Stimulated activated CD4-positive, alpha-beta T cell treated with anti-CD3 and anti-CD28 coated beads, TNF-alpha, amount 100 ng/mL, for 4 hours (primary cell): ENCODE measurements around the gene SASH1.

ENCODE experiments used
- DNase-seq, 3 experiments: peaks; one replicate each; pipeline ENCODE4 v3.0.0-alpha.2; 2020; ENCODE audit warnings: low read depth in 3 of 3

SASH1 gene

DNA sequence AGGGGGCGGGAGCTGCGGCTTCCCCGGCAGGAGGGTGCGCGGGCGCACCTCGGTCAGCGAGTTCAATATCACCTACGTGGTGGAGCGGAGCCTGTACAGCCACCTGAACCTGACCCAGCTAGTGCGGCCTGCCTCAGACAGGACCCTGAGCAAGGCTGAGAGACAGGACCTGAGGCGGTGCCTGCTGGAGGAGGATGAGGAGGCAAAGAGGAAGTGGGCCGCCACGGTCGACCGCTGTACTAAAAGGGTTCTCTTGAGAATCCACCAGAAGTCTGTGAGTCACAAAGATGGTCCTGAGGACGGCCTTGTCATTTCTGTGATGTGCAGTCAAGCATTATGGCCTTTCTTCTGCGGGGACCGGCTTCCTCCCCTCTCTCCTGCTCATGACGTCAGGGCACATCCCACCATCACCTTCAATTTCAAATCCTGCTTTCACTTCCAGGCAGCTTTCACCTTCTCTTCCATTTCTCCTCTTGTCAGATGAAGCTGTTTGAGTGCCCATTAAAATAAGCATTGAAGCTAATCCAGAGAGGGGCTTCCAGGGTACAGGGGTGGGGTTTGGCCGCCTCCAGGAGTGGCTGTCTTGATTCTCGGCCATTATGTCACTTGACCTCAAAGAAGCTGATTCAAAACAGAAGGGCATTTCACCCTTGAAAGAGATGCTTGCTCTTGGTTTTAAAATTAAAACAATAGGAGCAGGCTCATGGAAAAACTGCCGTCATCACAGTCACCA is 177.6 kb downstream of the SASH1 start:
- no peak for DNase-seq

DNA sequence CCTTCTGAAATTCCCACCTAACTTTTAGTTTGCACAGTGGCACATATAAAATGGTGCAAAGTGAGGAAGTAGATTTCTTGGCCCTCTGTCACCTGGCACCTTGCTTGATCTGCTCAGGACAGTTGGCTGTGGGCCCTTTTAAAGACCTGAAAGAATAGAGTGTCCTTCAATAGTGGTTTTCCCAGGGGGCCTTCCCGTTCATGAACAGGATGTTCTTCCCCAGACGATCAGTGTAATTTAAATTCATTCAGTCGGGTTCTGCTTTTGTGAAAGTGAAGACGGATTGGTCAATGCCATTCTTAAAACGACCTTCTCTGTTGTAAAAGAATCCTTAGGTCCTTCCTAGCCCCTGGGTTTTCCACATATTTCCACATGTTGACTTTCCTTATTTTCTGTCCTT is 178.5 kb downstream of the SASH1 start:
- no peak for DNase-seq

DNA sequence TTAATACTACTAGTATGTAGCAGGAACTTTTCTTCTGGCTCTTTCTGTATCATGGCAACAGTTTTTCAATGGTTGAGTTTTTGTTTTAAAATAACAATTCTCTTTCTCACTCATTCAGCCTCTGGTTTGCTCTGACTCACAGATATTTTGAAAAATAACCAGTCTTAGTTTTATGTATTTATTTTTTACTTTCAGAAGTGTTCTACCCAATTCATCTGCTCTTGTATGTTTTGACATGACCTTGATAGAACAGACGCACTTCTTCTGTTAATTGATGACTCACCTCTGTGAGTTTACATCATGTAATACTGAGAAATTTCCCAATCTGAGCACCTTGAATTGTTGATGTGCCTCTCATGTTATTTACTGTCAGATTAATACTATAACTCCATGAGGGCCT is 178.9 kb downstream of the SASH1 start:
- no peak for DNase-seq

DNA sequence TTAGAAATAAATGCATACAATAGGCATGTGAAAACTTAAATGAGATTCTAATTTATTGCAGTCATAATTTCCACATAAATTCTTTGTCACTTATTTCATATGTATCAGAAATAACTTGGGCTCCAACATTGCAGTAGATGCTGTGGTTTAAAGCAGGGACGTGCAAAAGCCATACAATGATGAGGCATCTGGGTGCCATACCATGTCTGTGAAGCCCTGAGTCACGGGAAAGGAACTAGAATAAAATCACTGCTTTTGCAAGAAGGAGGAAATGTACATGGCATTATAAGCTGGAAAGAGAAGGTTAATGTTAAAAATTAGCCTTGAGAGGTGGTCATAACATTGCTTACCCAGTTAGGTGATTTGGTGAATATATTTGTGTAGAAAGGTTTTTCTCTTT is 180.4 kb downstream of the SASH1 start:
- no peak for DNase-seq

DNA sequence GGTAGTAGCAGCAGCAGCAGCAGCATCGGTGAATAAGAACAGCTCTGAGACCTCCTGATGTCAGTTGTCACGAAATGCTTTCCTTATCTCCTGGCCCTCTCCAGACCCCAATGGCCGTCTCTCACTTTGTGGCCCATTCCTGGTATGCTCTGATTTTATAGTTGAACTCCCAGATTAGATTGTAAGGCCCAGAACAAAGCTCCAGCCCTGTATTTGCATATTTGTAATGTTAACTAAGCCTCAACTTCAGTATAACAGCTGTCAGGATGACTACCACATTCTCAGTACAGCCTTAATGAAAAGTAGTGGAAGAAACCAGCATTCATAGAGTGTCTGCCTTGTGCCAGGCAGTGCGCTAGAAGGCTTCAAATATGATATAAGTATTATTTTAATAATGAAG is 180.9 kb downstream of the SASH1 start:
- DNase-seq: no peak

DNA sequence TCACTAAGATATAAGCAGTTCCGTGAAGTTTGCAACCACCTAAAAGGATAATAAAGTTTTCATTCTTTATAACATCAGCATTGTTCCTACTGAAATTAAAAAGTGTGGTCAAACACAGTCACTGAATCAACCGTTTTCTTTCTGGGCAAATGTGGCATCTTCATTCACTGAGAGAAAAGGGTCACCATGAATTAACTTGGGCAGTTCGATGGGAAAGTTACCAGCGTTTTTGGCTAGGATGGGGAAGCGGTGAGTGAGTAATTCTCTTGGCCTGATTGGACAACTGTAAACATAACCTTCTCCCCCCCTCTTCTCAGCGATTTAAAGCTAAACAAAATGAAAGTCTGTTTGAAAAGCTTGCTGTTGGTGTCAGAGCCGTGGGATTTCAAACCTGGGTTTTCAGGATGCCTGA is 181.8 kb downstream of the SASH1 start:
- DNase-seq: no peak

DNA sequence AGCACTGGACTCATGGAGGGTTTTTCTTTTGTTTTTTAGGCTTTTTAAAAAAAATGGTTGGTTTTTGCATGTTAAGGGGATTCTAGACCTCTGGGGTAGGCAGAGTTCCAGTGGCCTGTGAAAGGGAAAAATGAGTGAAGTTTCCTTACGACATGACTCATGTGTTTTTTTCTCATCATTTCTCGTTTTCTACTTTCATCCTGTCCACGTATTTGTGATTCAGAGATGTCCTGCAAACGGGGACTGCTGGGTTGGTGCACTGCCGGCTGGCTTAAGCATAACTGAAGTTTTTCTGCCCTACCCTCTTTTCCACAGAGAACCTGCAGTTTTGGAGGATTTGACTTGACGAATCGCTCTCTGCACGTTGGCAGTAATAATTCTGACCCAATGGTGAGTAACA is 182.3 kb downstream of the SASH1 start:
- no peak for DNase-seq

DNA sequence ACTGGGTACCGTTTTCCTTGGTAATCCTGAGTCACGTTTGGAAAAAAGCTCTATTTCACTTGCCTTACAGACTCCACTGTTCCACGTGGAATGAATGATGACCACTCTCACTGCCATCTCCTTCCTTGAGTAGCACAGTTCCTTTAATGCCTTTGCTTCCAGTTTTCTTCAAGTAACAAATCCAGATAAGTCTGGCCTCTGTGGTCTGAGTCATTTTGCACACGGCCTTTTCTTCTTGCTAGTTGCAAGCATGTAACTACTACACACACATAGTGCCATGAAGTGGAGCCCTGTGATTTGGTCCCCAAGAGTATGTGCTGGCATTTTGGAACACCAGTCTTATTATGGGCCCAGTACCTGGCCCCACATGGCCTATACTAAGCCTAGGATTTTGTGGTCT is 182.8 kb downstream of the SASH1 start:
- DNase-seq: no peak

DNA sequence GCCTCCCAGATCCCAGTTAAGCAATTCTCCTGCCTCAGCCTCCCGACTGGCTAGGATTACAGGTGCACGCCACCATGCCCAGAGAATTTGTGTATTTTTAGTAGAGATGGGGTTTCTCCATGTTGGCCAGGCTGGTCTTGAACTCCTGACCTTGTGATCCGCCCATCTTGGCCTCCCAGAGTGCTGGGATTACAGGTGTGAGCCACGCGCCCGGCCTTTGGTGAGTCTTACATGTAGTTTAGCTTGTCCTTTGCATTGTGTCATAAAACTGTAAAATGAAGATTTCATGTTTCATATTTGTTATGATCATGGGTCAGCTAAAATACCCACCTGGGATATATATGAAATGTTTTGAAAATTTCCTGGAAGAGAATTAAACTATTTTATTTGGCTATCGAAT is 183.5 kb downstream of the SASH1 start:
- DNase-seq: no peak

DNA sequence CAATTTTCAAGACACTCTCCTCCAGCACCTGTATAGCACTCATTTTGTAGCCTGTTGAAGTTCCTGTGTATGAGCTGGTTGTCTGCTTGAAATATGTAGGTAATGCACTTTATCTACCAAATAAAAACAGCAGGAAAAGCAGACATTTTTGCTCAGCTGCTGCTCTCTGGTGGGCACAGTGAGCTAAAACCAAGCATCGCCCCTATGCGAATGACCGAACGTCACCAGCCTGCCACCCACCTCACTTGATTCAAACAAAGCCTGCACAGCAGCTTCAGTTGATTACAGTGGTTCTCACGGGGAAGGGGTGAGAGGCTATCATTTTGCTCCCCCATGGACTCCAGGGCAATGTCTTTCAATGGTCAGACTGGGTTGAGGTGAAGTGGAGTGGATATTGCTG is 185.7 kb downstream of the SASH1 start:
- DNase-seq: no peak

DNA sequence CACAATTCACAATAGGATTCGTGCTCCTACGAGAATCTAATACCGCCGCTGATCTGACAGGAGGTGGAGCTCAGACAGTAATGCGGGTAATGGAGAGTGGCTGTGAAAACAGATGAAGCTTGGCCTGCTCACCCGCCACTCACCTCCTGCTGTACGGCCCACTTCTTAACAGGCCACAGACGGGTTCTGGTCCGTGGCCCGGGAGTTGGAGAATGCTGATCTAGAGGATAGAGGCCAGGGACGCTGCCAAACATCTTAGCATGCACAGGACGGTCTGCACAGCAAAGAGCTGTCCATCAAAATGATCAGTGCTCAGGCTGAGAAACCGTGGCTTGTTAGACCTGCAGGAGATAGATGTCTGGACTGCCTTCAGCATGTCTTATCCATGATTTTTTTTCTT is 186.4 kb downstream of the SASH1 start:
- DNase-seq: no peak

DNA sequence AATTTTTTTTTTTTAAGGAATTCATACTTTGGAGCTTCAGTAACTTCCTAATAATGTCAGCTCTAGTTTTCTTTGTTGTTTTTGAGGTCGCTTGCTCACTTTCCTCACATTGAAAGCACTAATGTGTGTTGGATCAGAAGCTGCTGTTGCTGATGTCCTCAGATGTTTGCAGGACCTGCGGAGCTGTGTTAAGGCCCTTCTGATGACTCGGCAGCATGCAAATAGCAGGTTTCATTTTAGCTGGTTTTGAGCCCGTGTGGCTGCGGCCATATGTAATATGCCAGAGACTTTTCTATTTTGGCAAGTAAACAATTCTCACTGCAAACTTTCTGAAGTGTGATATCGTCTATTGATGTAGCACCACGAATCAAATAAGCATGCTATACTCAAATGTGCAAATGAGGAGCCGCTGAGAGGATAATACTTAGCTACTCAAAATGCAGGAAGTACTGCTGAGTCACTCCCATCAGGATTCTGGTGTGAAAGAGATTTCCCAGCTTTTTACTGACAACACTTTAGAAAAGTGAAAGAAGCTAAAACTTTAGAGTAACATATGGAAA is 187.8 kb downstream of the SASH1 start:
- DNase-seq: no peak

DNA sequence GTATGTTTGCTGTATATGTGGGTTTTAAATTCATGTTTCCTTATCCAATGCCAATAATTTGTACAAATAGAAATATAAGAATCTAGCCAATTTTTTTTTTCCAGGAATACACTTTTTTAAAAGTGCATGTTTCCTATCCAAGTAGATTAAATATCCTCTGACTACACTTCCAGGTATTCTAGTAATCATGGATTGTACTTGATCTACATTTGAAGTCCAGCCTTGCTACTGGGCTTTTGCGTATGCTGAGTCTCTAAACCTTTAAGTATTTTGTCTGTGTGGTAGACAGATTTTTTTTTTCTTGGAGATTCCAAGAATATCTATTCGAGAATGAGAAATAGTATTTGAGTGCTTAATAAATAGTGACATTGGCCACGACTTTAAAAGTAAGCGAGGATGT is 188.3 kb downstream of the SASH1 start:
- DNase-seq: no peak

DNA sequence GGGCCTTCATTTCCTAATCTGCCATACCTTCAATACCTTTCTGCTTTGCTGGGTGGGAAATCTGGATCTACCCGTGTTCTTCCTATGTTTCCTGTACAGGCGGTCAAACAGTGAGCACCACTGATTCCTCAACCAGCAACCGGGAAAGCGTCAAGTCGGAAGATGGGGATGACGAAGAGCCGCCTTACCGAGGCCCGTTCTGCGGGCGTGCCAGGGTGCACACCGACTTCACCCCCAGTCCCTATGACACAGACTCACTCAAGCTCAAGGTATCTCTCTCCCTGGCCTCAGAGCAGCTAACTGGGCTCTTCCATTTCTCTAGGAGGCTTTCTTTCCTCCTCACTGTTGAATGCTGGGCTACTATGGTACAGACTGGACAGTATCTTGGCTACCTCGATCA is 190.1 kb downstream of the SASH1 start:
- DNase-seq: no peak

DNA sequence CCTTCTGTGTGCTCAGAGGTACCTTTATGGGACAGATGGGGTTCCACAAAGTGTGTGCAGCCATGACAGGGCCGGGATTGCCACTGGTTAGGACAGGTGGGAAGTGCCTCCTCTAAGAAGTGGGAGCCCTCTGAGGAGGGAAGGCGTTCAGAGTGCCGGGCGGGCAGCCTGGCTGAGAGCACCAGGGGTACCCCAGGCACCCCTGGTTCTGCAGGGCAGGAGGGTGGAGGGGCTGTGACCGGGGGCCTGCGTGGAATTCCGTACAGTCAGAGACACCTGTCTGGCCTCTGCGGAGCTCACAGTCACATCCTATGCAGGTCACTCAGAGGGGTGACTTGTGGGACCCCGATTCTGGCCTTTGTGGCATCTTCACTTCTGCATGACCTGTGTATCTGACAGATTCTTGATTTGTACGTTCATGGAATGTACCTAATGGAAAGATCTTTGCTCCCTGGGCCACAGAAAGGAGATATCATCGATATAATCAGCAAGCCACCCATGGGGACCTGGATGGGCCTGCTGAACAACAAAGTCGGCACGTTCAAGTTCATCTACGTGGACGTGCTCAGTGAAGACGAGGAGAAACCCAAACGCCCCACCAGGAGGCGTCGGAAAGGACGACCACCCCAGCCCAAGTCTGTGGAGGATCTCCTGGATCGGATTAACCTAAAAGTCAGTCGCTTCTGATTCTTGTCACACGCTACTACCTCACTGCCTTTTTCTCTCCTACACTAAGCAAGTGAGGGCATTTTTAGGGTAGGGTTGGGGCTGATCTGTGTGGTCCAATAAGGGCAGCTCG is 190.9 kb downstream of the SASH1 start:
- no peak for DNase-seq

DNA sequence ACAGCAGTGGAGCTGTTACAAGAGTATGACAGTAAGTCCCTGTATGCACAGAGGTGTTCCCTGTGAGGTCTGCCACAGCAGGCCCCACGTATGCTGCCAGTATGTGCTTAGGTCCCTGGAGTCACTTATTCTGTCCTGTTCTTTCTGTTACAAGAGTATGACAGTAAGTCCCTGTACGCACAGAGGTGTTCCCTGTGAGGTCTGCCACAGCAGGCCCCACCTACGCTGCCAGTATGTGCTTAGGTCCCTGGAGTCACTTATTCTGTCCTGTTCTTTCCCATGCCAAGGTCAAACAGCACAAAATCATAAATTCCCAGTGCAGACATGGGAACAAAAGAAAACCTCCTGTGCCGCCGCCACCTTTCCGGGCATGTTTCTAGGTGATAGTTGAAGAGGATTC is 192.2 kb downstream of the SASH1 start:
- DNase-seq: no peak

DNA sequence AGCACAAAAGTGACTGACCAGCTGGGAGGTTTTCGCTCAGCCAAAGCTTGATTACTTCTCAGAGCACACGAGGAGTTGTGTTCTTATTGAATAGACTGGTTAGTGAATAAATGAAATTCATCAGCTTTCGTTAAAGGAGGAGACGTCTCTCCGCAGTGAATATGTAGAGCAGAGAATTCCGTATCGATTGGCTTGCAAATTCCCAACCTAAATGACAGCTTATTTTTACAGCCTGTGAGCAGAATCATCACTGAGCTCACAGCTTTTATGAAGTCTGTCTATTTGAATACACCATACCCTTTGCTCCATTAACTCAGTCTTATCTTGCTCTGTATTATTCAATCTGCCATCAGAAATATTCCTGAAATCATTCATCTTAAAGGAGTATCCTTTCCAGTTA is 192.7 kb downstream of the SASH1 start:
- DNase-seq: no peak

DNA sequence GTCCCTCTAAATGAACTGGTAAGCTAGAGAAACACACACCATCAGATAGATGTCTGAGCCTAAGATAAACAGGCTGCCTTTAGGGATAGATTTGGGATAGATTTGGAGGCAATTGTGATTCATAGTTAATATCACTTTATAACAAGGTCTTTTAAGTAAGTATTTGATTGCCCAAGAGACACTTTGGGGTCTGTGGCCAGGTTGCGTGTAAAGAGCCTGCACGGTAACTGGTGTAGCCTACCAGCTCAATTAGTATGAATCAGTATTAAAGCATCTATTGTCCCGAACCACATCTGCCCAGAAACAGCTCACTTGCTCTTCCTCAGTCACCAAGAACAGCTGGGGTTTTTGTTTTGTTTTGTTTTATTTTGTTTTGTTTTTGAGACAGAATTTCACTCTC is 193.3 kb downstream of the SASH1 start:
- DNase-seq: no peak

DNA sequence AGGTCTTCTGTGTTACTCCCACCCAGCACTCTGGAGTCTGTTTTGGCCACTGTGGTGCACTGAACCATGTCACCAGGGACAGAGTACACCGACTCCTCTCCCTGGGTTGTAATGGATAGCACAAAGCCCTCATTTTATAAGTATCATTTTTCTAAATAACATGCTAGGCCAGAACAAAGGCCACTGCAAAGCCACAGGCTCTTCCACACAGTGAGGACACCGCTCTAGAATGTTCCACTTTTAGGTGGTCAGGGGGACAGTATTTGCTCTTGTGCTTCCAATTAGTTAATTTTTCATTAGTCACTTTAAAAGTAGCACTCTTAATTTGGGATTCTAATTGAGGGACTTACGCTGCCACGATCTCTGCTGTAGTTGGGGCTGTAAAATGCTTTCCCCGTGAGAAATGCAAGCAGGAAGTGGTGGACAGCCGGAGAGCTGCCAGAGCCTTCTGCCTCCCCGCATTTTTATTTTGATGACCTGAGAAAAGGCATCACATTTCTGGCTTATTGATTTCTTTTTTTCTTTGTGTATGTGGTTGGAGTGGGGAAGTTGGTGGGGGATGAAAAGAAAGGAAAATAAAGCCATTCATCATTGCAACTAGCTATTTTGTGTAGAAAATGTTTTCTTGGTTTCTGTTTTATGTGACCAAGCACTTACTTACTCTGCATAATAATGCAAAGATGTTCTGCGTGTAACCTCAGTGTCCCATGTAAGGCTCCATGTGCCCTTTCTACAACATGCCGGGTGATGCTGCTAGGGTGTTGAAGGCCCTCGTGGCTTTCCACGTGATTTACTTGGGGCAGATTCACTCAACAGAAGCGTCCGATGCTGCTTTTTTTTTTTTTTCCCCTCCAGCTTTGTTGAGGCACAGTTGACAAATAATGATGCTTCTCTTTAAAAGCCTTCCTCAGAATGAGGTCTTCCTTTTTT is 195.9 kb downstream of the SASH1 start:
- DNase-seq: no peak

DNA sequence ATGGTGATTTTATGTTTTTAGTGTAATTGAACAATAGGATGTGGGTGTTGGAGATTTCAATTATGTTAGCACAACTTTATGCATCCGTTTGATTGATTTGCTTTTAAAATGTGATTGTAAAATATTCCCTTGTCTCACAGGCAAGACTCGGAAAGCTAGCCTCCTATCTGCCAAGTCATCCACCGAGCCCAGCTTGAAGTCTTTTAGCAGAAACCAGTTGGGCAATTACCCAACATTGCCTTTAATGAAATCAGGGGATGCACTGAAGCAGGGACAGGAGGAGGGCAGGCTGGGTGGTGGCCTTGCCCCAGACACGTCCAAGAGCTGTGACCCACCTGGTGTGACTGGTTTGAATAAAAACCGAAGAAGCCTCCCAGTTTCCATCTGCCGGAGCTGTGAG is 200.9 kb downstream of the SASH1 start:
- DNase-seq: no peak

DNA sequence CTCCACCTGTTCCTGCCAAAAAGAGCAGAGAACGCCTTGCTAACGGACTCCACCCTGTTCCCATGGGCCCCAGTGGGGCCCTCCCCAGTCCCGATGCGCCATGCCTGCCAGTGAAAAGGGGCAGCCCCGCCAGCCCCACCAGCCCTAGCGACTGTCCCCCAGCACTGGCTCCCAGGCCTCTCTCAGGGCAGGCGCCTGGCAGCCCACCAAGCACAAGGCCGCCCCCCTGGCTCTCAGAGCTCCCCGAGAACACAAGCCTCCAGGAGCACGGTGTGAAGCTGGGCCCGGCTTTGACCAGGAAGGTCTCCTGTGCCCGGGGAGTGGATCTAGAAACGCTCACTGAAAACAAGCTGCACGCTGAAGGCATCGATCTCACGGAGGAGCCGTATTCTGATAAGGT is 201.8 kb downstream of the SASH1 start:
- DNase-seq: no peak

DNA sequence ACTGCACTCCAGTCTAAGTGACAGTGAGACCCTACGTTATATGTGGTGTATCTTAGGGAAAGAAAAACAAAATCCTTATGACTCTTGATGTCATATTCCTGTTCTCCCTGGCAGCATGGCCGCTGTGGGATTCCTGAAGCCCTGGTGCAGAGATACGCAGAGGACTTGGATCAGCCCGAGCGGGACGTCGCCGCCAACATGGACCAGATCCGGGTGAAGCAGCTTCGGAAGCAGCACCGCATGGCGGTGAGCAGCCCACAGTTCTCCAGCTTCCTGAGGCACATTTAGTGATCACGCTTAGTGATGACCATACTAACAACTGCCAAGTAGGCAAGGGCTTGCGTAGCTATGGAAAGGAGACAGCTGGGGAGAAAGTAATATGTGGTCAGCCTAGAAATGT is 203.3 kb downstream of the SASH1 start:
- no peak for DNase-seq
